Skeletal muscle satellite cell (primary cell): ENCODE data around the gene FOXB1.

ENCODE experiments used
- H3K27me3 ChIP-seq: 2 replicates; pipeline ENCODE4 v1.7.0; 2013; ENCODE audit warnings: low read length; ENCODE audit not compliant: control insufficient read depth, insufficient read depth
- H3K36me3 ChIP-seq: 2 replicates; pipeline ENCODE4 v1.7.0; 2013; ENCODE audit warnings: mild to moderate bottlenecking, control low read depth, low read length; ENCODE audit not compliant: insufficient read depth
- H3K4me1 ChIP-seq: 2 replicates; pipeline ENCODE4 v1.7.0; 2013; ENCODE audit warnings: low read length; ENCODE audit not compliant: control insufficient read depth, insufficient read depth
- H3K4me2 ChIP-seq: 2 replicates; pipeline ENCODE4 v1.7.0; 2013; ENCODE audit warnings: mild to moderate bottlenecking, low read length
- H3K4me3 ChIP-seq: 2 replicates; pipeline ENCODE4 v1.7.0; 2013; ENCODE audit warnings: low read length
- H3K9ac ChIP-seq: 2 replicates; pipeline ENCODE4 v1.7.0; 2013; ENCODE audit warnings: mild to moderate bottlenecking, low read depth, low read length, moderate library complexity
- H3K9me3 ChIP-seq: replicated peaks from 2 replicates; pipeline ENCODE4 v1.7.0; 2013; ENCODE audit warnings: mild to moderate bottlenecking, control low read depth, low read length

FOXB1 gene

DNA sequence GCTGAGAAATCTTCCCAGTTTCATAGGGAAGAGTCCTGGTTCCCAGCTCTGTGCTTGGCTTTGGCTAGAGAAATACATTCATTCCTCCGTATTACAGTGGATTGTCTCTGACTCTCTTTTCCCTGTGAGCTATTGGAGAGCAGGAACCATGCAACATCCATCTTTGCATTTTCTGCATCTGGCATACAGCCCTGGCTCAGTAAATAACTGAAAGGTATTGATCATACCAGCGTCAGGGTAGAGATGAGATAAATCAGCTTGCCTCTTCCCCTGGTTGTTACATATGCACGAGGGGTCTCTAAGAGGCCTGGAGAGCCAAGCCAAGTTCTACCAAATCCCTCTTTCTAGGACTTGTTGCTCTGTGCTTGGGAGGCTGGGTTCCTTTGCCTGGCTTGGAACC lies 35.2 kb downstream of the FOXB1 start:
- Histone ChIP-seq H3K9ac (no peak overlapping the region), H3K36me3 (no peaks in the 10 kb centered on the region), H3K4me3 (no peak overlapping the region), H3K9me3 (no peaks in the 10 kb centered on the region), H3K4me1 (no peaks in the 10 kb centered on the region), H3K27me3 (peaks cover 53% of the 10 kb centered on the region), H3K4me2 (no peak overlapping the region)

DNA sequence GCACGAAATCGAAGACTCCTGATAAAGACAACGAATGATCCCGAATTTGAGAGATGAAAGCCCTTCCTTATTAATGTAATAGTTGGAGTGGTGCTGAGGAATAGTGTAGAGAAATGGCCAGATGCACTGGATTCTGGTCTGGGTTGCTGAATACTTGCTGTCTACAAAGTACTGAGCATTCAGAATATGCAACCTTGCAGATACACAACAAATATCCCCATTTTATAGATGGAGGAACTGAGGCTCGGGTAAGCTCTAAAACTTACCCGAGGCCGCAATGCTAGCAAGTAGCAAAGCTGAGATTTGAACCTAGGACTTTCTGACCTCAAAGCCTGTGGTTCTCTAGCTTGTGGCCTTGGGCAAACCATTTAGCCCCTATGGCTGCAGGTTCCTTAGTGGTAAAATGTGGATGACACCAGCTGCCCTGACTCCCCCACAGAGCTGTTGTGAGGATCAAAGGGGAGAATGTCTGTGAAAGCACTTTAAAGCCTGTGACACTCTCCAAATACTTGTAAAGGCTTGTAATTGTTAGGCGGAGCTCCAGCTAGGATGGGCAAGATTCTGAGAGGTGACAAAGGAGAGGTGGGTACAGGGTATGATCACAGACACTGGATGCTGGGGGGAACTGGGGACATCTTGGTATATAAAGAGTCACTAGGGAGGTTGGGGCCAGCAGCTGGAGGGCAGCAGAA lies 39.8 kb downstream of the FOXB1 start:
- no peak overlapping the region for H3K4me3 ChIP-seq
- no peak overlapping the region for H3K9ac ChIP-seq
- no peaks in the 10 kb centered on the region for H3K4me1 ChIP-seq
- H3K36me3 ChIP-seq, result no peaks in the 10 kb centered on the region
- H3K27me3 ChIP-seq, result peaks cover 39% of the 10 kb centered on the region
- H3K4me2 ChIP-seq, result no peak overlapping the region
- no peaks in the 10 kb centered on the region for H3K9me3 ChIP-seq

DNA sequence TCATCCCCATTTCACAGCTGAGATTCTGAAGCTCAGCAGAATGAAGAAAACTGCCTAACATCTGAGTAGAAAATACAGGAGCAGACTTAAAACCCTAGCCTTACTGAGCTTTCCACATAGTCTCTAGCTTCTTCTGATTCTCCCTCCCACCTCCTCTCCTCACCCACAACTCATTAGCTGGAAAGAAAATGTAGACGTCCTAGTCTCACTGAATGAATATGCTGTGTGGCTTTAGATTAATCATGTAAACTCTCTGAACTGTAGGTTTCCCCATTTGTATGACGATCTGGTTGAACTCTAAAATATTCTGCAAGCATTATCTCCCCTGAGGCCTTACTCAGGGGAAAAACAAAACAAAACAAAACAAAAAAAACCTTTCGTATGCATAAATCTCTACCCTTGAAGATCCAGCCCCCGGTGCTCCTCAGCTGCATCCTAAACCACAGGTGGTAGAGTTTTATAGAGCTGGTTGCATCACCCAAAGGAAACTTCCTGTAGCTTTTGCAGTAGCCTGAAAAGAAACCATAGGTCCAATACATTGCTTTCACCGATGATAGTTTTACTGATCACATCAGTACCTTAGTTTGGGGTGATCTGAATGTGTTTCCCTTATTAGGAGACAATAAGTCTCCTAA lies 40.6 kb downstream of the FOXB1 start:
- no peak overlapping the region for H3K9ac ChIP-seq
- H3K36me3 ChIP-seq, result no peaks in the 10 kb centered on the region
- H3K27me3 ChIP-seq, result peaks cover 31% of the 10 kb centered on the region
- no peak overlapping the region for H3K4me2 ChIP-seq
- no peaks in the 10 kb centered on the region for H3K9me3 ChIP-seq
- H3K4me1 ChIP-seq, result no peaks in the 10 kb centered on the region
- H3K4me3 ChIP-seq, result no peak overlapping the region

DNA sequence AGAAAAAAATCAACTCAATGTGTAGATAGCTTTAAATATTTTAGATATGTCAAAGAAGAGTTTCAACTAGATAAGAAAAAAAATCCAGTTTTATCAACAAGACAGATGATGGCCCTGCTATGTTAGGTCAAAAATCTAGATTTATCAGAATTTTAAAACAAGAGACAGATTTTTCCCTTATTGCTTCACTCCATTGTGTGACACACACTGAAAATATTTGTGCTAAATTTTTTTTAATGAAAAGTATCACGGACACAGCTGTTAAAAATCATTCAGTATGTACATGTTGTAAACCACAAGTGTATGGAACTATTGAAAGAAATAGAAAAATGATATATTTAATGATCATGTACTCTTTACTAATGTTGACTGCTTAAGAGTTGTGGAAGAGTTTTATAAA lies 43.6 kb downstream of the FOXB1 start:
- no peaks in the 10 kb centered on the region for H3K36me3 ChIP-seq
- no peaks in the 10 kb centered on the region for H3K9me3 ChIP-seq
- H3K4me2 ChIP-seq, result no peak overlapping the region
- peaks cover 13% of the 10 kb centered on the region for H3K27me3 ChIP-seq
- no peak overlapping the region for H3K9ac ChIP-seq
- no peak overlapping the region for H3K4me3 ChIP-seq
- H3K4me1 ChIP-seq, result no peaks in the 10 kb centered on the region

DNA sequence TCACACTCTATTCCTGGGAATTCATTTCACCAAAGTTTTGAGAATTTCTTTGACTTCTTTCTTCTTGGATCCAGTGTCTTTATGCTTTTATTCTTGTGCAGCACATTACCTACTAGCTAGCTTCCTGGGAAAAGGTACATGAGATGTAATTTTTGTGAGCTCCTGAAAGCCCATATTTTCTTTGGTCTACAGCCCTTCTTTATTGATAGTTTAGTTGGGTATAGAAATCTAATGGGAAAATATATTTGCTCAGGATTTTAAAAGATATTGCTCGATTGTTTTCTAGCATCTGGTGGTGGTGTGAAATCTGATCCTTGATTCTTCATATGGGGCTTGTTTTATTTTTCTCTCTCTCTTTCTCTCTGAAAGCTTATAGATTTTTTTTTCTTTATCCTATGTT lies 45.8 kb downstream of the FOXB1 start:
- no peaks in the 10 kb centered on the region for H3K36me3 ChIP-seq
- no peaks in the 10 kb centered on the region for H3K9me3 ChIP-seq
- H3K4me1 ChIP-seq, result no peaks in the 10 kb centered on the region
- no peak overlapping the region for H3K4me3 ChIP-seq
- peaks cover 17% of the 10 kb centered on the region for H3K27me3 ChIP-seq
- H3K4me2 ChIP-seq, result no peak overlapping the region
- no peak overlapping the region for H3K9ac ChIP-seq

DNA sequence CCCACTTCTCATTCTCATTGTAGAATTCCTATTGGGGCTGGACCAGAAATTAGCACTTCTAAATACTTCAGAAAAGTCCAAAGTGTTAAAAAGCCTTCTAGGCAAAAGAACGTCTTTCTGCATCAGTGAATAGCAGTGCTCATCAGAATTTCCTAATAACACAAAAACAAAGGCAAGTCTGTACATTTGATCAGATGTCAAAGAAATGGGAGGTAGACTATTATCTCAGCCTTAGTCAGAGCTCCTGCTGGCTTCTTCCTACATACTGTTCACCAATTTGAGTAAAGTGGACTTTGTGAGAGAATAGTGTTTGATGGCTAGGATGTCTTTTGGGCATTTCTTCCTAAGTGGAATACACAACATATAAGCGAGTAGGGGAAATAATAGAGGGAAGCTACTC lies 48.7 kb downstream of the FOXB1 start:
- Histone ChIP-seq H3K27me3 (peaks cover 33% of the 10 kb centered on the region), H3K9me3 (no peaks in the 10 kb centered on the region), H3K9ac (no peak overlapping the region), H3K4me3 (no peak overlapping the region), H3K4me2 (no peak overlapping the region), H3K36me3 (no peaks in the 10 kb centered on the region), H3K4me1 (no peaks in the 10 kb centered on the region)

DNA sequence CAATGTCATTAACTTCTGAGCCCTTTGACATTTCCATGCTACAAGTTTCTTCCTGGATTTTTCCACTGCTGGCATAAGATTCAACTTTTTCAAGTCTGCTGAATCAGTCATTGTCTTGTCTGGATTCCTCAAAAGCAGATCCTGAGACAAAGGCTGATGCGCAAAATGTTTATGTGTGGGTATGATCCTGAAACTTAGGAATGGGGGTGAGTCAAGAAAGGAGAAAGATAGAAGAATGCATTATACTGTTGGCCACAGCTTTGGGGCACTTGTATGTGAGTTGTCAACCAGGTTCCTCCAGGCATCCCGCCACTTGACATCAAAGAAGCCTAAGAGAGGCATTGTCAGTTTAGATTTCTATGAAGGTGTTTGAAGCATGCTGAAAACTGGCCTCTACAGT lies 50.4 kb downstream of the FOXB1 start:
- H3K4me2 ChIP-seq, result no peak overlapping the region
- H3K9me3 ChIP-seq, result no peaks in the 10 kb centered on the region
- H3K4me3 ChIP-seq, result no peak overlapping the region
- H3K4me1 ChIP-seq, result no peaks in the 10 kb centered on the region
- H3K9ac ChIP-seq, result no peak overlapping the region
- no peaks in the 10 kb centered on the region for H3K36me3 ChIP-seq
- H3K27me3 ChIP-seq, result peaks cover 38% of the 10 kb centered on the region
